Activated T-helper 17 cell treated with anti-CD3 and anti-CD28 coated beads, Interleukin-2, amount 50 U/mL, for 72 hours (primary cell): ENCODE data around the gene GIT2. TPM values are rescaled to one million over a fixed set of nuclear protein-coding genes. Genes with fewer than 3 reads are reported as not detected.

Experiments
- ATAC-seq: fragments of 150-1000 bp; cut with Tn5 transposase; replicated peaks from 2 replicates; pipeline ENCODE4 v1.10.0; 2021; ENCODE audit warnings: mild to moderate bottlenecking, moderate library complexity
- H3K27ac Mint-ChIP-seq: one replicate; pipeline ENCODE4 v1.8.0; 2022; ENCODE audit warnings: mixed read lengths
- H3K27me3 Mint-ChIP-seq: one replicate; pipeline ENCODE4 v1.8.0; 2022; ENCODE audit warnings: mixed read lengths
- H3K36me3 Mint-ChIP-seq: one replicate; pipeline ENCODE4 v1.8.0; 2022; ENCODE audit warnings: low read depth, mild to moderate bottlenecking, mixed read lengths
- H3K4me1 Mint-ChIP-seq: one replicate; pipeline ENCODE4 v1.8.0; 2022; ENCODE audit warnings: mixed read lengths
- H3K4me3 Mint-ChIP-seq: one replicate; pipeline ENCODE4 v1.8.0; 2022; ENCODE audit warnings: mild to moderate bottlenecking, mixed read lengths
- H3K9me3 Mint-ChIP-seq: one replicate; pipeline ENCODE4 v1.8.0; 2022; ENCODE audit warnings: mixed read lengths
- total RNA-seq, 2 donors: library from RNA; stranded (reverse); gene quantifications; one replicate each; pipeline ENCODE4 v1.2.3, GENCODE V29; 2022

The GIT2 gene
- total RNA-seq, 2 donors from 2014 or later, result 70.8 to 75.2 TPM

DNA sequence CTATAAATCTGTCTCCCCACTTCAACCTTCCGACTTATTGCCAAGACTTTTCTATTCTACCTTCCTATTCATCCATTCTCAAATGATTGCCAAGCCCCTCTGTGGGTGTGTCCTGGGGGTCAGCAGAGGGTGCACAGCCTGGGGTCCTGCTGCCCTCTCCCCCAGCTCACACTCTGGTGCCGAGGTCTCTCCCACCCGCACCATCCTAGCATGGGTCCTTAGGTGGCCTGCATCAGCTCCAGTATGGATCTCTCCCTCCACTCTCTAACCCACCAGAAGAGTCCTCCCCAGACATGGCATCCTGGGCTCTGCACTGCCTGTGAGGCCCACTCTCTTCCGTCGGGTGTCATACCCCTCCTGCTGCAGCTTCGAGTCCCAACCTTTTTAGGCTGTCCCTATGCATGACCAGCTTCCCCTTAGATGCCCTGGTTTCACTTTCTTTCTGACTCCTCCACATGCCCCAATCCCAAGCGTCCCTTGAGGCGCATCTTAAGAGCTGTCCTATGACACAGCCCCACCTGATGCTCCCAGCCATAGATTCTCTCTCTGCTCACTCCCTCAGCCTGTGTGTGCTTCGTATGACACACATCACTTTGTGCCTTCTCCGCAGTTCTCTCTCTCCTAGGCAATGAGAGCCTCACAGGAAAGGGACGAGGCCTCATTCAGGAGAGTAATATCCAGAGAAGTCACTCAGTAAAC, 43.9 kb downstream of the GIT2 start:
- H3K4me3 Mint-ChIP-seq, result no peak overlapping the region
- no peaks in the 10 kb centered on the region for H3K9me3 Mint-ChIP-seq
- H3K36me3 Mint-ChIP-seq, result peaks cover 99% of the 10 kb centered on the region
- ATAC-seq, result peak; percentile 75
- peak overlapping the region; percentile 47 for H3K27ac Mint-ChIP-seq
- peaks cover 26% of the 10 kb centered on the region for H3K4me1 Mint-ChIP-seq
- H3K27me3 Mint-ChIP-seq, result no peaks in the 10 kb centered on the region

- H3K27ac Mint-ChIP-seq, result peak overlapping the region; percentile 30
- no peaks in the 10 kb centered on the region for H3K9me3 Mint-ChIP-seq
- H3K4me1 Mint-ChIP-seq, result peaks cover 32% of the 10 kb centered on the region
- no peak for ATAC-seq
- no peak overlapping the region for H3K4me3 Mint-ChIP-seq
- no peaks in the 10 kb centered on the region for H3K27me3 Mint-ChIP-seq
- H3K36me3 Mint-ChIP-seq, result peaks cover 99% of the 10 kb centered on the region
Observed at GRCh38 chr12:109951751-109952150, 44.4 kb downstream of the GIT2 start.

DNA sequence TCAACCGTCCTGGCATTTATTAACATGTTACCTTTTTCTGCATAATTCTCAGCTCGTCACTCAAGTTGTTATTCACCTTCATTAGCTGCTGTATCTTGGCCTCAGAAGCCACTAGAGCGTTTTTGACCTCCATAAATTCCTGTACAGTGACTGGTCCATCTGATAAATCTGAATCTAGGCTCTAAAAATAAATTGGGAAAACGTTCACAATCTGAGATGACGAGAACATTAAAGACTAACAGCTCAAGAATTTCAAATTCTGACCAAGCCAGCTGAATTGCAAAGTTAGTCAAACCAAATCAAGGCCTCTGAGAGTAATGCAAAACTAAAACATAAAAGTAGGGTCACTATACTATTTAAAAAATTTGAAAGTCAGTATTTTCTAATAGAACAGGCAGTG, 45.0 kb downstream of the GIT2 start:
- Mint-ChIP-seq H3K27me3 (no peaks in the 10 kb centered on the region), H3K4me3 (no peak overlapping the region), H3K27ac (peak overlapping the region; percentile 30), H3K36me3 (peaks cover 98% of the 10 kb centered on the region), H3K4me1 (peaks cover 35% of the 10 kb centered on the region), H3K9me3 (no peaks in the 10 kb centered on the region)
- no peak for ATAC-seq

- Mint-ChIP-seq H3K9me3 (no peaks in the 10 kb centered on the region), H3K36me3 (peaks cover 93% of the 10 kb centered on the region), H3K4me1 (peaks cover 35% of the 10 kb centered on the region), H3K4me3 (no peak overlapping the region), H3K27me3 (no peaks in the 10 kb centered on the region), H3K27ac (peak overlapping the region; percentile 69)
- ATAC-seq, result no peak
Observed at GRCh38 chr12:109950625-109951024, 45.5 kb downstream of the GIT2 start.

- peaks cover 35% of the 10 kb centered on the region for H3K4me1 Mint-ChIP-seq
- no peaks in the 10 kb centered on the region for H3K27me3 Mint-ChIP-seq
- peaks cover 92% of the 10 kb centered on the region for H3K36me3 Mint-ChIP-seq
- H3K9me3 Mint-ChIP-seq, result no peaks in the 10 kb centered on the region
- H3K4me3 Mint-ChIP-seq, result no peak overlapping the region
- peak overlapping the region; percentile 69 for H3K27ac Mint-ChIP-seq
- no peak for ATAC-seq
Observed at GRCh38 chr12:109949089-109949488, 47.1 kb downstream of the GIT2 start.

- Mint-ChIP-seq H3K27ac (peak overlapping the region; percentile 51), H3K27me3 (no peaks in the 10 kb centered on the region), H3K9me3 (no peaks in the 10 kb centered on the region), H3K4me1 (peaks cover 35% of the 10 kb centered on the region), H3K4me3 (peak overlapping the region; percentile 15), H3K36me3 (peaks cover 86% of the 10 kb centered on the region)
- no peak for ATAC-seq
Observed at GRCh38 chr12:109948368-109948767, 47.8 kb downstream of the GIT2 start.

- H3K4me3 Mint-ChIP-seq, result peak overlapping the region; percentile 15
- H3K36me3 Mint-ChIP-seq, result peaks cover 86% of the 10 kb centered on the region
Observed at GRCh38 chr12:109947521-109947920, 48.6 kb downstream of the GIT2 start.

DNA sequence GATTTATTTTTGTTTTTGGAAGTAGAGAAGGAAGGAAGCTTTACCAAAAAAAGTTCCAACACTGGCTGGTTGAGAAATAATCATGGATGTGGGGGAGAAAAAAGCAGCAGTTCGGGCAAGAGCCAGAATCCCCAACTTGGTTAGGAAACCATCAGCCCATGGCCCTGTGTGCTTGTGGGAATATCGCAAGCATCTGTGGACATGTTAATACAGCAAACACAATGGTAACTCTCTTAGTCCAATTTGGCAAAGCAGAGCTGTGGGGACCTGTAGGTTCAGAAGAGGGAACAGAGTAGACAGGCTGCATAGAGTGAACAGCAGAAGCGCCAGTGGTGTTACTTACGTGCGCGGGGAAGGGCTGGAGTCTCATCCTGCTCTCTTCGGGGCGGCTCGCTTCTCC, 49.3 kb downstream of the GIT2 start:
- no peak for ATAC-seq
- peaks cover 82% of the 10 kb centered on the region for H3K36me3 Mint-ChIP-seq
- peak overlapping the region; percentile 15 for H3K4me3 Mint-ChIP-seq
- no peaks in the 10 kb centered on the region for H3K9me3 Mint-ChIP-seq
- H3K27me3 Mint-ChIP-seq, result no peaks in the 10 kb centered on the region
- peak overlapping the region; percentile 51 for H3K27ac Mint-ChIP-seq
- H3K4me1 Mint-ChIP-seq, result peaks cover 26% of the 10 kb centered on the region

More at GRCh38 chr12:109947521-109947920, 48.6 kb downstream of the GIT2 start:
- Mint-ChIP-seq H3K4me1 (peaks cover 30% of the 10 kb centered on the region), H3K9me3 (no peaks in the 10 kb centered on the region), H3K27me3 (no peaks in the 10 kb centered on the region), H3K27ac (peak overlapping the region; percentile 51)
- peak; percentile 23 for ATAC-seq

- no peak for ATAC-seq
- peaks cover 26% of the 10 kb centered on the region for H3K4me1 Mint-ChIP-seq
- H3K27me3 Mint-ChIP-seq, result no peaks in the 10 kb centered on the region
- peak overlapping the region; percentile 17 for H3K27ac Mint-ChIP-seq
- H3K4me3 Mint-ChIP-seq, result peak overlapping the region; percentile 15
- no peaks in the 10 kb centered on the region for H3K9me3 Mint-ChIP-seq
- peaks cover 78% of the 10 kb centered on the region for H3K36me3 Mint-ChIP-seq
Observed at GRCh38 chr12:109946505-109946904, 49.7 kb downstream of the GIT2 start.

GRCh38 chr12:109944561-109945359, 51.4 kb downstream of the GIT2 start:
- Mint-ChIP-seq H3K4me1 (peaks cover 22% of the 10 kb centered on the region), H3K27ac (no peak overlapping the region), H3K27me3 (no peaks in the 10 kb centered on the region), H3K9me3 (no peaks in the 10 kb centered on the region), H3K4me3 (no peak overlapping the region), H3K36me3 (peaks cover 75% of the 10 kb centered on the region)
- ATAC-seq, result peak; percentile 69

- no peak overlapping the region for H3K27ac Mint-ChIP-seq
- no peaks in the 10 kb centered on the region for H3K9me3 Mint-ChIP-seq
- H3K36me3 Mint-ChIP-seq, result peaks cover 73% of the 10 kb centered on the region
- no peak for ATAC-seq
- H3K4me3 Mint-ChIP-seq, result no peak overlapping the region
- H3K4me1 Mint-ChIP-seq, result peaks cover 21% of the 10 kb centered on the region
- no peaks in the 10 kb centered on the region for H3K27me3 Mint-ChIP-seq
Observed at GRCh38 chr12:109943811-109944210, 52.4 kb downstream of the GIT2 start.

GRCh38 chr12:109940339-109940923, 55.7 kb downstream of the GIT2 start:
- H3K36me3 Mint-ChIP-seq, result peaks cover 80% of the 10 kb centered on the region
- H3K9me3 Mint-ChIP-seq, result no peaks in the 10 kb centered on the region
- peak overlapping the region; percentile 50 for H3K27ac Mint-ChIP-seq
- H3K4me1 Mint-ChIP-seq, result no peaks in the 10 kb centered on the region
- ATAC-seq, result no peak
- no peaks in the 10 kb centered on the region for H3K27me3 Mint-ChIP-seq
- no peak overlapping the region for H3K4me3 Mint-ChIP-seq

GRCh38 chr12:109939504-109939903, 56.7 kb downstream of the GIT2 start:
- no peaks in the 10 kb centered on the region for H3K4me1 Mint-ChIP-seq
- no peak for ATAC-seq
- H3K27ac Mint-ChIP-seq, result peak overlapping the region; percentile 18
- no peaks in the 10 kb centered on the region for H3K27me3 Mint-ChIP-seq
- H3K4me3 Mint-ChIP-seq, result no peak overlapping the region
- H3K36me3 Mint-ChIP-seq, result peaks cover 80% of the 10 kb centered on the region
- H3K9me3 Mint-ChIP-seq, result no peaks in the 10 kb centered on the region

DNA sequence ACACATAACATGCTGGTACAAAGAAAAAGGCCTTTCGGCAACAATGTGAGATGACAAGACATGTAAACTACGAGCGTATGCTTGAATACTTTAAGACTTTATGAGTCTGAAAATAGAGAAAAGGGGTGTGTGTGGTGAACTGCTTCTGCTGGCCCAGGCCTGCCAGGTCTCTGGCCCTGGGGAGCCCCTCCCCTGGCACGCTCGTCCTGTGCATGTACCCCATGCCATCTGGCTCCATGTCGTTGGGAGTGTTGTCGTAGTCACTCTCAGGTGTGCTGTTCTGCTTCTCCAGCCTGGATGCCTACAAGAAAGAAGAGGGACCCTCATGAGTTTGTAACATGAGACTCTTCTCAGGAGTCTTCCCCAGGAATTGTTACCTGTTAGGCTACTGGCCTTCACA, 57.2 kb downstream of the GIT2 start:
- Mint-ChIP-seq H3K9me3 (no peaks in the 10 kb centered on the region), H3K36me3 (peaks cover 82% of the 10 kb centered on the region), H3K4me3 (no peak overlapping the region), H3K27me3 (no peaks in the 10 kb centered on the region), H3K27ac (peak overlapping the region; percentile 18), H3K4me1 (no peaks in the 10 kb centered on the region)
- ATAC-seq, result no peak

DNA sequence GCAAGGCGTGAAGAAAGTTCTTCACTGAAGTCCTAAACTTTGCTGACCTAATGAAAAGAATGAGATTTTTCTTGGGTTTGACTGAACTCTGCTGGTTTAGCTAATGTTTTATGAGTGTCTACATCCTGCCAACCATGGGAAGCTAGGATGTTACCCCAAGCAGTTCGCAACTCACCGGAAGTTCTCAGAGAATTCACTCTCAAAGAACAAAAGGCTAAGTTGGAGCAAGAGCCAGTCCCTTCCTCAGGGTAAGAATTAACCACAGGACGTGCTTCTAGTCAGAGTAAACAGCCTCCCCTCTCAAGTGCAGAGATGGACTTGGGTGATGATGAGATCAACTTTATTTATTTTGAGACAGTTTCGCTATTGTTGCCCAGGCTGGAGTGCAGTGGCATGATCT, 58.8 kb downstream of the GIT2 start:
- H3K9me3 Mint-ChIP-seq, result no peaks in the 10 kb centered on the region
- peaks cover 86% of the 10 kb centered on the region for H3K36me3 Mint-ChIP-seq
- ATAC-seq, result no peak
- no peaks in the 10 kb centered on the region for H3K27me3 Mint-ChIP-seq
- no peak overlapping the region for H3K27ac Mint-ChIP-seq
- H3K4me3 Mint-ChIP-seq, result no peak overlapping the region
- H3K4me1 Mint-ChIP-seq, result no peaks in the 10 kb centered on the region
